Breast epithelium (tissue), 4 donors: ENCODE measurements around the gene DSCAML1. TPM values are rescaled to one million over a fixed set of nuclear protein-coding genes. Genes with fewer than 3 reads are reported as not detected.

Experiments used
- DNase-seq, 2 donors: peaks; one replicate each; pipeline ENCODE4 v3.0.0-alpha.2; 2019; ENCODE audit warnings: low spot score in 2 of 2
- H3K27ac ChIP-seq, 2 donors: fragments of 200-600 bp; sonication (generic) in 1 of 2; one replicate each; pipeline ENCODE4 v1.5.1; 2016 to 2019; ENCODE audit warnings: mild to moderate bottlenecking in 1 of 2
- H3K27me3 ChIP-seq, 2 donors: fragments of 200-600 bp; sonication (generic) in 1 of 2; one replicate each; pipeline versions ENCODE4 v1.5.1 to v1.6.0; 2017 to 2019; ENCODE audit warnings: control low read depth in 1 of 2, mild to moderate bottlenecking in 1 of 2
- H3K36me3 ChIP-seq: fragments of 200-600 bp; one replicate; pipeline ENCODE4 v1.5.1; 2019
- H3K4me1 ChIP-seq, 2 donors: fragments of 200-600 bp; sonication (generic); one replicate each; pipeline ENCODE4 v1.5.1; 2016 to 2019; ENCODE audit warnings: control low read depth in 1 of 2
- H3K4me3 ChIP-seq, 3 donors: fragments of 200-600 bp; sonication (generic); 1 replicate in 2 of 3; 2 replicates in 1 of 3; pipeline ENCODE4 v1.5.1; 2016 to 2019; ENCODE audit warnings: mild to moderate bottlenecking in 3 of 3, moderate library complexity in 2 of 3
- H3K9me3 ChIP-seq, 2 donors: fragments of 200-600 bp; sonication (generic) in 1 of 2; one replicate each; pipeline ENCODE4 v1.5.1; 2016 to 2019; ENCODE audit warnings: control low read depth in 1 of 2
- CTCF ChIP-seq, 3 donors: fragments of 450-650 bp; IDR thresholded peaks; one replicate each; pipeline ENCODE4 v1.5.1; 2016 to 2017; ENCODE audit warnings: antibody characterized with exemption in 3 of 3, mild to moderate bottlenecking in 3 of 3, moderate library complexity in 3 of 3
- POLR2A ChIP-seq: fragments of 450-650 bp; IDR thresholded peaks from one replicate; pipeline ENCODE4 v1.6.1; 2016; ENCODE audit warnings: antibody characterized with exemption, mild to moderate bottlenecking, moderate library complexity
- POLR2AphosphoS5 ChIP-seq, 3 donors: sonication (generic); formaldehyde crosslinking; IDR thresholded peaks; one replicate each; pipeline ENCODE4 v1.6.1; 2017; ENCODE audit warnings: antibody characterized with exemption in 3 of 3
- intact Hi-C: fragments of 100-400 bp; cut with DNase I; formaldehyde crosslinking; loops from one replicate; pipeline ENCODE4 v1.15.1; 2023; ENCODE audit warnings: low total_unique reads
- total RNA-seq, 3 donors: library from RNA; depleted of rRNA; stranded (reverse); fragments of >200 nt; gene quantifications; one replicate each; pipeline ENCODE4 v1.1.0, GENCODE V29; 2016

Gene DSCAML1
- total RNA-seq, 3 donors from 2014 or later, result 0.33 to 1.8 (median 0.64) TPM

- TF ChIP-seq POLR2AphosphoS5 (IDR thresholded peaks at IDR 0.05), result no peak
- TF ChIP-seq CTCF (IDR thresholded peaks at IDR 0.05), result no peak
- TF ChIP-seq POLR2A, result no peak
- Histone ChIP-seq H3K9me3 (no peaks in the 10 kb centered on the region), H3K36me3 (no peaks in the 10 kb centered on the region), H3K4me1 (no peaks in the 10 kb centered on the region), H3K27me3 (no peaks in the 10 kb centered on the region), H3K4me3 (no peak overlapping the region), H3K27ac (no peak overlapping the region)
- no peak for DNase-seq
- intact Hi-C loops, result no loop called here
These were observed 45.9 kb downstream of the DSCAML1 start for GRCh38 chr11:117750916-117751662.

- Histone ChIP-seq H3K4me3 (no peak overlapping the region), H3K4me1 (no peaks in the 10 kb centered on the region), H3K36me3 (no peaks in the 10 kb centered on the region), H3K9me3 (no peaks in the 10 kb centered on the region), H3K27me3 (no peaks in the 10 kb centered on the region), H3K27ac (no peak overlapping the region)
- intact Hi-C loops, result no loop called here
- TF ChIP-seq CTCF (IDR thresholded peaks at IDR 0.05) (no peak), POLR2AphosphoS5 (IDR thresholded peaks at IDR 0.05) (no peak), POLR2A (no peak)
- DNase-seq, result no peak
These were observed 46.7 kb downstream of the DSCAML1 start for GRCh38 chr11:117750357-117750756.

GRCh38 chr11:117749541-117749910, 47.5 kb downstream of the DSCAML1 start:
- Histone ChIP-seq H3K4me3 (no peak overlapping the region), H3K36me3 (no peaks in the 10 kb centered on the region), H3K27me3 (no peaks in the 10 kb centered on the region), H3K4me1 (no peaks in the 10 kb centered on the region), H3K27ac (no peak overlapping the region), H3K9me3 (no peaks in the 10 kb centered on the region)
- intact Hi-C loops, result no loop called here
- no peak for TF ChIP-seq POLR2A
- TF ChIP-seq CTCF (IDR thresholded peaks at IDR 0.05), result no peak
- TF ChIP-seq POLR2AphosphoS5 (IDR thresholded peaks at IDR 0.05), result no peak
- no peak for DNase-seq

- TF ChIP-seq CTCF (IDR thresholded peaks at IDR 0.05), result no peak
- no peak for TF ChIP-seq POLR2A
- TF ChIP-seq POLR2AphosphoS5 (IDR thresholded peaks at IDR 0.05), result no peak
- Histone ChIP-seq H3K9me3 (no peaks in the 10 kb centered on the region), H3K27me3 (no peaks in the 10 kb centered on the region), H3K4me1 (no peaks in the 10 kb centered on the region), H3K27ac (no peak overlapping the region), H3K36me3 (no peaks in the 10 kb centered on the region), H3K4me3 (no peak overlapping the region)
- intact Hi-C loops, result no loop called here
- DNase-seq, result no peak
These were observed 48.1 kb downstream of the DSCAML1 start for GRCh38 chr11:117748771-117749540.

GRCh38 chr11:117747892-117748291, 49.1 kb downstream of the DSCAML1 start:
- Histone ChIP-seq H3K9me3 (no peaks in the 10 kb centered on the region), H3K27me3 (no peaks in the 10 kb centered on the region), H3K27ac (no peak overlapping the region), H3K4me1 (no peaks in the 10 kb centered on the region), H3K4me3 (no peak overlapping the region), H3K36me3 (no peaks in the 10 kb centered on the region)
- TF ChIP-seq POLR2AphosphoS5 (IDR thresholded peaks at IDR 0.05) (no peak), CTCF (IDR thresholded peaks at IDR 0.05) (no peak), POLR2A (no peak)
- DNase-seq, result no peak
- intact Hi-C loops, result no loop called here
